Tibial artery (tissue), 4 donors: ENCODE data around the gene NAPB.

Source experiments
- DNase-seq, 2 donors: peaks; one replicate each; pipeline ENCODE4 v3.0.0-alpha.2; 2019
- H3K27ac ChIP-seq, 2 donors: fragments of 200-600 bp; sonication (generic) in 1 of 2; 1 replicate in 1 of 2; 2 replicates in 1 of 2; pipeline ENCODE4 v1.5.1; 2018 to 2019; ENCODE audit warnings: mild to moderate bottlenecking in 1 of 2
- H3K27me3 ChIP-seq, 2 donors: fragments of 200-600 bp; sonication (generic) in 1 of 2; one replicate each; pipeline versions ENCODE4 v1.5.1 to v1.6.0; 2016 to 2019
- H3K36me3 ChIP-seq, 3 donors: fragments of 200-600 bp; sonication (generic) in 2 of 3; one replicate each; pipeline ENCODE4 v1.5.1; 2016 to 2019; ENCODE audit warnings: mild to moderate bottlenecking in 2 of 3
- H3K4me1 ChIP-seq, 4 donors: fragments of 200-600 bp; sonication (generic) in 2 of 4; 1 replicate in 3 of 4; 2 replicates in 1 of 4; pipeline ENCODE4 v1.5.1; 2016 to 2019
- H3K4me3 ChIP-seq, 2 donors: fragments of 200-600 bp; sonication (generic) in 1 of 2; 1 replicate in 1 of 2; 2 replicates in 1 of 2; pipeline ENCODE4 v1.5.1; 2018 to 2019; ENCODE audit warnings: mild to moderate bottlenecking in 2 of 2
- H3K9me3 ChIP-seq, 3 donors: fragments of 200-600 bp; sonication (generic) in 1 of 3; one replicate each; pipeline ENCODE4 v1.5.1; 2016 to 2019
- intact Hi-C: fragments of 100-400 bp; cut with DNase I; formaldehyde crosslinking; loops from one replicate; pipeline ENCODE4 v1.15.0; 2023; ENCODE audit warnings: low total_unique reads
- TF ChIP-seq, protein P1 (sequence below), 2 experiments: fragments of 200-600 bp in 1 of 2; fragments of 450-650 bp in 1 of 2; IDR thresholded peaks; one replicate each; pipeline ENCODE4 v1.5.1; 2017 to 2019; ENCODE audit warnings: antibody characterized with exemption in 2 of 2, mild to moderate bottlenecking in 1 of 2, moderate library complexity in 1 of 2

The NAPB gene

DNA sequence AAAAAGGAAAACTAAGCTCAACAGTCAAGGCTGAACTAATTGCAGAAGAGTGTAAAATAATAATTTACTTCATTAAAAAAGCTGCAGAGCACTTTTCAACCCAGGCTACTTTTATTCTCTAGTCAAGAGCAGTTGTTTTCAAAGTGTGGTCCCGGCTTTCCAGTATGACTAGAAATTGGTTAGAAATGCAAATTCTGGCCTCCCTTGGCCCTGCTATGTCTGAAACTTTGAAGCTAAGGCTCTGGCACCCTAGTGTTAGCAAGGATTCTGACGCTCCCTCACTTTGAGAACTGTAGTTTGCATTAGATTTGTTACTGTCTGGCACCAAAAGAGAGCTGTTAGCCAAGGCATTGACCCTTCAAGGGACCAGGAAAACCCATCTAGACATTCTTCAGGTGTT lies 80.2 kb downstream of the NAPB start:
- intact Hi-C loops: loop anchor here (2.0 to 10.0 kb wide), 3 partner anchors 264 to 648 kb away; partner anchors contain the start of gene CST9
- DNase-seq: no peak
- Histone ChIP-seq H3K27ac (no peak overlapping the region), H3K36me3 (no peaks in the 10 kb centered on the region), H3K4me1 (no peaks in the 10 kb centered on the region), H3K9me3 (no peaks in the 10 kb centered on the region), H3K27me3 (no peaks in the 10 kb centered on the region), H3K4me3 (no peak overlapping the region)
- TF ChIP-seq, protein P1, sequence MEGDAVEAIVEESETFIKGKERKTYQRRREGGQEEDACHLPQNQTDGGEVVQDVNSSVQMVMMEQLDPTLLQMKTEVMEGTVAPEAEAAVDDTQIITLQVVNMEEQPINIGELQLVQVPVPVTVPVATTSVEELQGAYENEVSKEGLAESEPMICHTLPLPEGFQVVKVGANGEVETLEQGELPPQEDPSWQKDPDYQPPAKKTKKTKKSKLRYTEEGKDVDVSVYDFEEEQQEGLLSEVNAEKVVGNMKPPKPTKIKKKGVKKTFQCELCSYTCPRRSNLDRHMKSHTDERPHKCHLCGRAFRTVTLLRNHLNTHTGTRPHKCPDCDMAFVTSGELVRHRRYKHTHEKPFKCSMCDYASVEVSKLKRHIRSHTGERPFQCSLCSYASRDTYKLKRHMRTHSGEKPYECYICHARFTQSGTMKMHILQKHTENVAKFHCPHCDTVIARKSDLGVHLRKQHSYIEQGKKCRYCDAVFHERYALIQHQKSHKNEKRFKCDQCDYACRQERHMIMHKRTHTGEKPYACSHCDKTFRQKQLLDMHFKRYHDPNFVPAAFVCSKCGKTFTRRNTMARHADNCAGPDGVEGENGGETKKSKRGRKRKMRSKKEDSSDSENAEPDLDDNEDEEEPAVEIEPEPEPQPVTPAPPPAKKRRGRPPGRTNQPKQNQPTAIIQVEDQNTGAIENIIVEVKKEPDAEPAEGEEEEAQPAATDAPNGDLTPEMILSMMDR (IDR thresholded peaks at IDR 0.05): no peak

- H3K27me3 ChIP-seq: no peaks in the 10 kb centered on the region
- no peaks in the 10 kb centered on the region for H3K36me3 ChIP-seq
- H3K9me3 ChIP-seq: no peaks in the 10 kb centered on the region
- intact Hi-C loops: loop anchor here (2.0 to 10.0 kb wide), 3 partner anchors 264 to 648 kb away; partner anchors contain the start of gene CST9
- DNase-seq: peak; percentile 75 to 78
- no peaks in the 10 kb centered on the region for H3K4me1 ChIP-seq
- H3K4me3 ChIP-seq: no peak overlapping the region
- H3K27ac ChIP-seq: no peak overlapping the region
- TF ChIP-seq, protein P1 (IDR thresholded peaks at IDR 0.05): peak; percentile 64 to 75
Observed at GRCh38 chr20:23340524-23340923, 80.8 kb downstream of the NAPB start.

- Histone ChIP-seq H3K4me1 (no peaks in the 10 kb centered on the region), H3K27ac (no peak overlapping the region), H3K27me3 (no peaks in the 10 kb centered on the region), H3K4me3 (no peak overlapping the region), H3K9me3 (no peaks in the 10 kb centered on the region), H3K36me3 (no peaks in the 10 kb centered on the region)
- TF ChIP-seq, protein P1 (IDR thresholded peaks at IDR 0.05): no peak
- intact Hi-C loops: loop anchor here (2.0 to 10.0 kb wide), 3 partner anchors 265 to 647 kb away; partner anchors contain the start of gene CST9
- DNase-seq: no peak
Observed at GRCh38 chr20:23339986-23340385, 81.3 kb downstream of the NAPB start.

DNA sequence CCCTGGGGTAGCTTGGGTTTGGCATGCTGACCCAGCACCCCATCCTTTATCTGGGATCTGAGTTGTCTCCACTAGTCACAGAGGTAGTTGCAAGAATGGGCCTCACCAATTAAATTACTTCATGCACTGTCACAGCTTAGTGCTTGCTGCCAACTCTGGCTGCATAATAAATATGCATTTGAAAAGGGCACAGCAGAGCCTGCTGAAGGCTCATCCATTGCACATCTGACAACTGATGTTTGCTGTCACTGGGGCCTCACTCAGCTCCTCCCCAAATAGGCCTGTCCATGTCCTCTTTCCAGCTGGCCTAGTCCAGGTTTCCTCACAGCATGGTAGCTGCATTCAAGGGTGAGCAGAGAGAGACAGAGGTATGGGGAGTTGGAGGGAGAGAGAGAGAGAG lies 84.0 kb downstream of the NAPB start:
- no peaks in the 10 kb centered on the region for H3K4me1 ChIP-seq

DNA sequence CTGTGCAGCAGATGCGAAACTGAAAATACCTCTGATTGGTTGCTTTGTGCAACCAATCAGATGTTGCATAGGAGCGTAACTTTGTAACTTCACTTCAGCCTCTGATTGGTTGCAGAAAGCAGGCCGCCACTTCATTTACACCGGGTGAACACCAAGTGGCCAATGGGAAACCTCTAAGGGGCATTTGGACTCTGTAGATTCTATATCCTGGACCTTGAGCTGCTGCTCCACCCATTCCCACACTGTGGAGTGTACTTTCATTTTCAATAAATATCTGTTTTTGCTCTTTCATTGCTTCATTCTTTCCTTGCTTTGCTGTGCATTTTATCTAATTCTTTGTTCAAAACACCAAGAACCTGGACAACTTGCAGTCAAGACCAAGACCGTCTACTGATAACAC lies 84.8 kb downstream of the NAPB start:
- intact Hi-C loops: no loop called here
- Histone ChIP-seq H3K4me1 (no peaks in the 10 kb centered on the region), H3K36me3 (no peaks in the 10 kb centered on the region), H3K27me3 (no peaks in the 10 kb centered on the region), H3K27ac (no peak overlapping the region), H3K9me3 (no peaks in the 10 kb centered on the region), H3K4me3 (no peak overlapping the region)
- TF ChIP-seq, protein P1 (IDR thresholded peaks at IDR 0.05): no peak
- DNase-seq: no peak

More for the DNA sequence above, 84.0 kb downstream of the NAPB start:
- H3K27me3 ChIP-seq: no peaks in the 10 kb centered on the region
- DNase-seq: no peak
- H3K4me3 ChIP-seq: no peak overlapping the region
- H3K9me3 ChIP-seq: no peaks in the 10 kb centered on the region
- TF ChIP-seq, protein P1 (IDR thresholded peaks at IDR 0.05): no peak
- H3K36me3 ChIP-seq: no peaks in the 10 kb centered on the region
- no peak overlapping the region for H3K27ac ChIP-seq
- intact Hi-C loops: no loop called here

GRCh38 chr20:23335521-23335920 lies 85.8 kb downstream of the NAPB start:
- Histone ChIP-seq H3K27me3 (no peaks in the 10 kb centered on the region), H3K4me3 (no peak overlapping the region), H3K36me3 (no peaks in the 10 kb centered on the region), H3K4me1 (no peaks in the 10 kb centered on the region), H3K27ac (no peak overlapping the region), H3K9me3 (no peaks in the 10 kb centered on the region)
- TF ChIP-seq, protein P1 (IDR thresholded peaks at IDR 0.05): no peak
- intact Hi-C loops: no loop called here
- no peak for DNase-seq
